ENCODE measurements around the gene TMEM145.

GRCh38 chr19:42313096-42313839 lies at the start of gene TMEM145:
- no peak for TF ChIP-seq POLR2AphosphoS5 (IDR thresholded peaks at IDR 0.05; ENCODE audit: low read depth, low read length)
- TF ChIP-seq POLR2A (IDR thresholded peaks at IDR 0.05; ENCODE audit: low read depth, low read length), result no peak
- no peak for TF ChIP-seq TAF1 (IDR thresholded peaks at IDR 0.05; ENCODE audit: borderline replicate concordance, low read depth, low read length)

All from GM12892 (cell line).